Stimulated activated CD8-positive, alpha-beta memory T cell treated with anti-CD3 and anti-CD28 coated beads, Interleukin-7, amount 100 ng/mL, for 24 hours (primary cell): ENCODE data around the gene HMCN2.
"Not testable (repeated sequence)": the region's sequence is repeated elsewhere in the genome, so short reads cannot be mapped to it uniquely, and the experiment has no call there.

Source experiments
- DNase-seq: peaks from one replicate; pipeline ENCODE4 v3.0.0-alpha.2; 2020; ENCODE audit warnings: low read depth

HMCN2 gene

DNA sequence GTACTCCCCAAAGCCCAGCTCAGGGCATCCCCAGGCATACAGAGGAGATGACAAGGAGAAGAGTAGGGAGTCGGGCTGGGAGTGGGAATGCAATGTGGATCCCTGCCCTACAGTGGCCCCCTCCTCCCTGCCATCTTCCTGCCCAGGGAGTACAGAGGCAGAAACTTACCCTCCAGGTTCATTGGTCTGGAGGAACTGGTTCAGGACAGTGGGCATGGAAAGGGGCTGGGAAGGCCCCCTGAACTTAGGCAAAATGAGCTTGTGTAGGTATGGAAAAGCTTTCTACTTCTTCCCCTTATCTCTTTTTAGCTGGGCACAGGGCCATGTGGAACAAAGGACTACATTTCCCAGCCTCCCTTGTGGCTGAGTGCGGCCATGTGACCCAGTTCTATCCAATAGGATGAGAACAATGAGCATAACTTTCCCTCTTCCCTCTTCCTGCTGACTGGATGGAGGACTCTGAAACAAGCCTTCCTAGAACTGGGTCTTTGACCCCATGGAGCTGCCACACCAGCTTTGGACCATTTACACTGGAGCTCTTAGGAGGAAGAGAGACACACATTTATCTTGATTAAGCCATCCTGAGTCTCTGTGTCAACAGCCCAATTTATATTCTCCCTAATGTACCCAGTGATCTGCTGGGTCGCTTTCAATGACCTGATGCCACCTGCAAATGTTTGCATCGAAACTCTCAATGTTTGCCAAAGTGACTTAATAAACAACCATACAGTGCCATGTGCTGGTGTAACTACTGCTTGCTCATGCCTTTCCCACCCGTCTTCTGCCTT lies 25.0 kb upstream of the HMCN2 start:
- no peak for DNase-seq

DNA sequence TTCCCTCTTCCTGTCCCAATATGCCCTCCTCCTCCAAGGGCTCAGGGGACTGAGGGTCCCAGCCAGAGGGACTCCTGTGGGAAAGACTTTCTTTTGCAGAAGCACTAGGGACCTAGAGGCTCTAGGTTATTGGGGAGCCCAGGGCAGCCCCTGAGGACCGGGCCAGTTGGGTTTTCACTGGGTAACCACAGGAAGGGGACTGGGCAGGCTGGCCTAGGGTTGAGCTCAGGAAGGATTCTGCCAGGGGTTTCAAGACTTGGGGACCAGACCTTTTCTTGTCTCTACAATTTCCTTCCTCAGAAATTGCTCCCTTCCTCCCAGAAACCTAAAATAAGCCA lies 24.4 kb upstream of the HMCN2 start:
- DNase-seq = no peak

DNA sequence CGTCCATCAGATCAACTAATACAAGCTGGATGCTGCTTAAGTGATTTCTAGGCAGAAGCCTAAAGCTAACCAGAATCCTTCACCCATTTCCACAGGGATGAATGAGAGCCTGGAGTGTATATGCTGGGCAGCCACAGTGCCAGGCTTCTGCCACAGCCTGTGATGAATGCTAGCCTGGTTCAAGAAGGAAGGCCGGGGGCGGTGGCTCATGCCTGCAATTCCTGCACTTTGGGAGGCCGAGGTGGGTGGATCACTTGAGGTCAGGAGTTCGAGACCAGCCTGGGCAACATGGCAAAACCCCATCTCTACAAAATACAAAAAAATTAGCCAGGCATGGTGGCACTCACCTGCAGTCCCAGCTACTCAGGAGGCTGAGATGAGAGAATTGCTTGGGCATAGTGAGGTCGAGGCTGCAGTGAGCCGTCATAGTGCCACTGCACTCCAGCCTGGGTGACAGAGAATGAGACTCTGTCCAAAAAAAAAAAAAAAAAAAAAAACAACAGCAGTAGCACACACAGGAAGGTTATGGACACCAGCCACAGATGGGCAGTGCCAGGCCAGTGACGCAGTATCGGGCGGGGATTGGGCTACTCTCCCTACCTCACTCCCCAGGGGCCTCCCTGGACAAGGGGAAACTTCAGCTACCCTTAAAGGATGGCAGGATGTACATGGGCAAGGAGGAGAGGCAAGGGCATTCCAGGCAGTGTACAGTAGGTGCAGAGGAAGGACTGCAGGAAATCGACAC lies 23.1 kb upstream of the HMCN2 start:
- DNase-seq = no peak

DNA sequence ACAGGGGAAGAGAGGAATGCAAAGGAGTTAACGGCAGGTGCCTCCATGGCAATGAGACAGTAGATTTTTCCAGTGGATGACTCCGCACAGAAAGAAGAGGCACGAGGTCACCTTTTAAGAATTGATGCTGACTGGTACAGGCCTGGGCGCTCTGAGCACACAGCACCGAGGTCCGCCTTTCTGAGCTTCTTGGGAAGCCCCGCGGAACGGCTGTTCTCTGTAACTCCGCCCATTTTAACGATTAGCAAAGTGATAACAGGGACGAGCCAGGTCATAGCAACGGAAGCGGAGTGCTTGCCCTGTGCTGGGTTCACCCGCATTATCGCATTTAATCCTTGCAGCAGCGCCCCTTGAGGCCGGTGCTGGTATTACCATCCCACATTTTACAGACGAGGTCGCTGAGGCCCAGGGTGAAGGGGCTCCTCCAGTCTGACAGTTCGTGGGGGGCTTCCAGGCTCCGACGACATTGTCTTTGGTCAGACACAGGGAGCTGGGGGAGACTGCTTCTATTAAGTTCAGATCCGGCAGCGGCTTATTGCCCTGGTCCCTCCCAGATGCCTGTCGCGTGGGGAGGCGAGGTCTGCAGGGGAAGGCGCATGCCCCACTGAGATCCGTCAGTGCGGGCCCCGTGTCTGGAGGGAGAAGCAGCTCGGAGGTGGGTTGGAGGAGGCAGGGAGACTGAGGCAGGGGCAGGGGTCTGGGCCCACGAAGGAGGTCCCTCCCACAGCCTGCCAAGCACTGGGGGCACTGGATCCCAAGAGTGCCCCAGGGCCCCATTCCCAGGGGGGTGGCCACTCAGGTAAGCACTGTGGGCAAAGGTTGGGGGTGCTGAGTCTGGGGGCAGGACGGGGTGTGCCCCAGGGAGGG lies 22.3 kb upstream of the HMCN2 start:
- peak; percentile 73 for DNase-seq

DNA sequence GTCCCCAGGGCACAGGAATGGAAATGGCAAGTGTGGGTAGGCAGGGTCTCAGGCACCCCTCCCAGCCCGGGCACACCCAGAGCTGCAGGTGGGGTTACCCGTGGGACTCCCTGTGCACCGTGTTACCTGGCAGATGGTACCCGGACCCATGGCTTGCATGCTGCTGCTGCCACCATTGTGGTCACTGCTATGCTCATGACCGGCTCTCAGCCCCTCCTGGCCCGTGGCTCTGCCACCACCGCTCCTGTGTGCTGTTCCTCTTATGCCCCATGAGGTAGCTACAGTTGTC lies 21.7 kb upstream of the HMCN2 start:
- DNase-seq = no peak

- no peak for DNase-seq
Measured at GRCh38 chr9:130244548-130245165, 20.9 kb upstream of the HMCN2 start.

GRCh38 chr9:130245474-130245873 lies 20.1 kb upstream of the HMCN2 start:
- no peak for DNase-seq

- DNase-seq = no peak
Measured at GRCh38 chr9:130246126-130246525, 19.4 kb upstream of the HMCN2 start.

- DNase-seq = no peak
Measured at GRCh38 chr9:130254747-130255630, 10.6 kb upstream of the HMCN2 start.

- no peak for DNase-seq
Measured at GRCh38 chr9:130255631-130256134, 9.9 kb upstream of the HMCN2 start.

GRCh38 chr9:130256644-130257043 lies 8.9 kb upstream of the HMCN2 start:
- DNase-seq = no peak

DNA sequence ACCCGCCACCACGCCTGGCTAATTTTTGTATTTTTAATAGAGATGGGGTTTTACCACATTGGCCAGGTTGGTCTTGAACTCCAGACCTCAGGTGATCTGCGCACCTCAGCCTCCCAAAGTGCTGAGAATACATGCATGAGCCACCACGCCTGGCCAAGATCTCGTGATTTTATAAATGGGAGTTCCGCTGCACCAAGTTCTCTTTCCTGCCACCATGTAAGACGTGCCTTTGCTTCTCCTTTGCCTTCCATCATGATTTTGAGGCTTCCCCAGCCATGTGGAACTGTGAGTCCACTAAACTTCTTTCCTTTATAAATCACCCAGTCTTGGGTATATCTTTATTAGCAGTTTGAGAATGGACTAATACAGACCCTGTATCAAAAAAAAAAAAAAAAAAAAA lies 7.4 kb upstream of the HMCN2 start:
- DNase-seq = not testable (repeated sequence)

- DNase-seq = no peak
Measured at GRCh38 chr9:130259044-130259443, 6.5 kb upstream of the HMCN2 start.

GRCh38 chr9:130260816-130261765 lies 4.5 kb upstream of the HMCN2 start:
- DNase-seq = no peak

- no peak for DNase-seq
Measured at GRCh38 chr9:130262061-130262745, 3.4 kb upstream of the HMCN2 start.

- DNase-seq = no peak
Measured at GRCh38 chr9:130262771-130263170, 2.8 kb upstream of the HMCN2 start.

DNA sequence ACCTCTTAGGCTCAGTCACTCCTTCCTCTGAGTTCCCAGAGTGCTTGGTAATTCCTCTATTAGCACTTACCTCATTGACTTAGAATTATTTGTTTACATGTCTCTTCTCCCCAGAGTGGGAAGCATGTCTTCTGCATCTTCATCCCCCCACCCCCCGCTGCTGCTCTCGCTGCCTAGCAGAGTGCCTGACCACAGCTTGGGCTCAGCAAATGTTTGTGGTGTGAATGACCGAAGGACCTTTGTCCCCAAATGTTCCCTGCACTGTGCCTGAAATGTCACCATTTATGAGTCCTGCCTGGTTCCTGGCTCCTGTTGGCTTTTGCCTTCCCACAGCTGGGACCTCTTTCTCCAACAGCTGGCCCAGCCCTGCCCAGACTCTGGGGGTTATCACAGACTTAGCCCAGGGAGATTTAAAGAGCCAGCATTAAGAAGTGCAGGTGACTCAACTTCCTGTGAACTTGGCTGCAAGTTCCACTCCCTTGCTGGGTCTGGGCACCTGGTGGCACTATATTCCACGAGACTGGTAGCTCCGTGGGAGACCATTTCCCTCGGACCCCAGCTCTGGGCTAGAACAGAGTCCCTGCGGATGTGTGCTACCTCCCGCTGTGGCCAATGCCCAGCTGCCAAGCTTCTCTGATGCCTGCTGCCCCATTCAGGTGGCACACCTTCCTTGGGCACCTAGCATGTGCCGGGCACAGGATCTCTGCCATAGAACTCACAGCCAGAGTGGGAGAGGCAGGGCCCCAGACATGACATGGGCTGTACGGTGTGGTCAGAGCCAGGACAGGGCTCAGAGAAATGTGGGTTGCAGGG lies 1.8 kb upstream of the HMCN2 start:
- DNase-seq = no peak
